Left ventricle myocardium inferior (tissue), 1 donor: ENCODE measurements around the gene ZIC4. TPM values are rescaled to one million over a fixed set of nuclear protein-coding genes. Genes with fewer than 3 reads are reported as not detected.

Experiments
- DNase-seq: peaks from one replicate; pipeline ENCODE4 v3.0.0-alpha.2; 2020
- H3K27ac ChIP-seq: fragments of 200-600 bp; replicated peaks from 2 replicates; pipeline ENCODE4 v1.8.0; 2021
- H3K27me3 ChIP-seq: fragments of 200-600 bp; 2 replicates; pipeline ENCODE4 v1.8.0; 2021; ENCODE audit warnings: low read depth
- H3K36me3 ChIP-seq: fragments of 200-600 bp; 2 replicates; pipeline ENCODE4 v1.8.0; 2021
- H3K4me1 ChIP-seq: fragments of 200-600 bp; 2 replicates; pipeline ENCODE4 v1.8.0; 2021
- H3K4me3 ChIP-seq: fragments of 200-600 bp; 2 replicates; pipeline ENCODE4 v1.8.0; 2021; ENCODE audit warnings: mild to moderate bottlenecking, moderate library complexity
- H3K9me3 ChIP-seq: fragments of 200-600 bp; replicated peaks from 2 replicates; pipeline ENCODE4 v1.8.0; 2021
- CTCF ChIP-seq: fragments of 200-600 bp; IDR thresholded peaks from 2 replicates; pipeline ENCODE4 v1.8.0; 2021; ENCODE audit warnings: antibody characterized with exemption, mild to moderate bottlenecking, borderline replicate concordance
- intact Hi-C: fragments of 100-400 bp; cut with micrococcal nuclease; formaldehyde crosslinking; loops from one replicate; pipeline ENCODE4 v1.11.0; 2022
- total RNA-seq: library from RNA; stranded (reverse); fragmentation: NEBNext Ultra II Directional; extraction: Animal tissue kit (Norgen Biotek cat#: 25700); gene quantifications from one replicate; pipeline ENCODE4 v1.2.1, GENCODE V29; 2021
- donor health status: DM: no; HTN: yes; CAD: no; lungs with severe emphysema.

The ZIC4 gene
- total RNA-seq, 1 donor from 2014 or later: not detected

GRCh38 chr3:147394884-147395225 is 11.5 kb downstream of the ZIC4 start:
- DNase-seq: no peak

GRCh38 chr3:147393943-147394883 is 12.1 kb downstream of the ZIC4 start:
- Histone ChIP-seq H3K4me3 (peak overlapping the region; percentile 60), H3K36me3 (no peaks in the 10 kb centered on the region), H3K27me3 (peaks cover 100% of the 10 kb centered on the region), H3K4me1 (peaks cover 50% of the 10 kb centered on the region), H3K27ac (no peak overlapping the region), H3K9me3 (no peaks in the 10 kb centered on the region)
- intact Hi-C loops: no loop called here
- TF ChIP-seq CTCF: no peak
- DNase-seq: no peak

More at GRCh38 chr3:147394884-147395225, 11.5 kb downstream of the ZIC4 start:
- Histone ChIP-seq H3K36me3 (no peaks in the 10 kb centered on the region), H3K27me3 (peaks cover 100% of the 10 kb centered on the region), H3K27ac (no peak overlapping the region), H3K4me1 (peaks cover 50% of the 10 kb centered on the region), H3K9me3 (no peaks in the 10 kb centered on the region), H3K4me3 (no peak overlapping the region)
- TF ChIP-seq CTCF: no peak
- intact Hi-C loops: no loop called here

GRCh38 chr3:147393261-147393942 is 12.9 kb downstream of the ZIC4 start:
- H3K4me1 ChIP-seq: peaks cover 50% of the 10 kb centered on the region
- TF ChIP-seq CTCF: no peak
- no peaks in the 10 kb centered on the region for H3K9me3 ChIP-seq
- H3K27me3 ChIP-seq: peaks cover 100% of the 10 kb centered on the region
- peak overlapping the region; percentile 60 for H3K4me3 ChIP-seq
- intact Hi-C loops: no loop called here
- H3K36me3 ChIP-seq: no peaks in the 10 kb centered on the region
- no peak overlapping the region for H3K27ac ChIP-seq
- DNase-seq: no peak

GRCh38 chr3:147392625-147392946 is 13.8 kb downstream of the ZIC4 start:
- Histone ChIP-seq H3K27me3 (peaks cover 100% of the 10 kb centered on the region), H3K27ac (no peak overlapping the region), H3K36me3 (no peaks in the 10 kb centered on the region), H3K9me3 (no peaks in the 10 kb centered on the region), H3K4me3 (peak overlapping the region; percentile 60), H3K4me1 (peaks cover 44% of the 10 kb centered on the region)
- no peak for TF ChIP-seq CTCF
- DNase-seq: no peak
- intact Hi-C loops: no loop called here

GRCh38 chr3:147391781-147392624 is 14.3 kb downstream of the ZIC4 start:
- intact Hi-C loops: no loop called here
- no peaks in the 10 kb centered on the region for H3K36me3 ChIP-seq
- peaks cover 100% of the 10 kb centered on the region for H3K27me3 ChIP-seq
- peak overlapping the region; percentile 60 for H3K4me3 ChIP-seq
- H3K9me3 ChIP-seq: no peaks in the 10 kb centered on the region
- H3K27ac ChIP-seq: no peak overlapping the region
- no peak for TF ChIP-seq CTCF
- no peak for DNase-seq
- peaks cover 39% of the 10 kb centered on the region for H3K4me1 ChIP-seq
